Neutrophil (primary cell): ENCODE measurements around the gene LRP2BP.

Source experiments
- H3K27ac ChIP-seq: fragments of 200-600 bp; sonication (generic); 2 replicates; pipeline ENCODE4 v1.5.1; 2016; ENCODE audit warnings: mild to moderate bottlenecking, moderate library complexity
- H3K27me3 ChIP-seq: fragments of 200-600 bp; sonication (generic); 2 replicates; pipeline ENCODE4 v1.6.0; 2016; ENCODE audit warnings: mild to moderate bottlenecking
- H3K36me3 ChIP-seq: fragments of 200-600 bp; sonication (generic); 2 replicates; pipeline ENCODE4 v1.5.1; 2017
- H3K4me1 ChIP-seq, 2 experiments: fragments of 200-600 bp in 1 of 2; sonication (generic) in 1 of 2; 1 replicate in 1 of 2; 2 replicates in 1 of 2; pipeline versions ENCODE4 v1.5.1 to v1.6.1; 2013 to 2016; ENCODE audit warnings: low read depth in 1 of 2, low read length in 1 of 2, mild to moderate bottlenecking in 1 of 2, moderate library complexity in 1 of 2; ENCODE audit not compliant: control insufficient read depth in 1 of 2, insufficient read depth in 1 of 2
- H3K4me3 ChIP-seq, 2 experiments: fragments of 200-600 bp in 1 of 2; sonication (generic) in 1 of 2; 1 replicate in 1 of 2; 2 replicates in 1 of 2; pipeline ENCODE4 v1.5.1; 2013 to 2016; ENCODE audit warnings: low read depth in 1 of 2, low read length in 1 of 2, mild to moderate bottlenecking in 1 of 2, moderate library complexity in 1 of 2
- H3K9me3 ChIP-seq: fragments of 200-600 bp; sonication (generic); 2 replicates; pipeline ENCODE4 v1.5.1; 2016
- CTCF ChIP-seq: fragments of 200-600 bp; sonication (generic); IDR thresholded peaks from 2 replicates; pipeline ENCODE4 v1.5.1; 2016; ENCODE audit warnings: antibody characterized with exemption

Gene LRP2BP

GRCh38 chr4:185343726-185344581 lies 51.8 kb downstream of the LRP2BP start:
- H3K27ac ChIP-seq: no peak overlapping the region
- TF ChIP-seq CTCF: no peak
- no peaks in the 10 kb centered on the region for H3K36me3 ChIP-seq
- no peaks in the 10 kb centered on the region for H3K9me3 ChIP-seq
- peaks cover 30% of the 10 kb centered on the region for H3K27me3 ChIP-seq
- no peak overlapping the region for H3K4me3 ChIP-seq
- H3K4me1 ChIP-seq: no peaks in the 10 kb centered on the region

- TF ChIP-seq CTCF: no peak
- H3K27ac ChIP-seq: no peak overlapping the region
- no peaks in the 10 kb centered on the region for H3K36me3 ChIP-seq
Observed at GRCh38 chr4:185341841-185342240, 53.9 kb downstream of the LRP2BP start.

GRCh38 chr4:185341377-185341776 lies 54.3 kb downstream of the LRP2BP start:
- no peaks in the 10 kb centered on the region for H3K4me1 ChIP-seq
- TF ChIP-seq CTCF: no peak
- no peak overlapping the region for H3K27ac ChIP-seq
- H3K4me3 ChIP-seq: no peak overlapping the region
- no peaks in the 10 kb centered on the region for H3K36me3 ChIP-seq
- H3K27me3 ChIP-seq: peaks cover 34% of the 10 kb centered on the region
- H3K9me3 ChIP-seq: no peaks in the 10 kb centered on the region

More at GRCh38 chr4:185341841-185342240, 53.9 kb downstream of the LRP2BP start:
- no peaks in the 10 kb centered on the region for H3K4me1 ChIP-seq
- H3K27me3 ChIP-seq: peaks cover 34% of the 10 kb centered on the region
- H3K9me3 ChIP-seq: no peaks in the 10 kb centered on the region
- no peak overlapping the region for H3K4me3 ChIP-seq

- H3K4me1 ChIP-seq: no peaks in the 10 kb centered on the region
- H3K9me3 ChIP-seq: no peaks in the 10 kb centered on the region
- peaks cover 29% of the 10 kb centered on the region for H3K27me3 ChIP-seq
- H3K27ac ChIP-seq: no peak overlapping the region
- TF ChIP-seq CTCF: no peak
- no peak overlapping the region for H3K4me3 ChIP-seq
- no peaks in the 10 kb centered on the region for H3K36me3 ChIP-seq
Observed at GRCh38 chr4:185339941-185340340, 55.8 kb downstream of the LRP2BP start.

- no peak overlapping the region for H3K4me3 ChIP-seq
- no peak overlapping the region for H3K27ac ChIP-seq
- H3K4me1 ChIP-seq: no peaks in the 10 kb centered on the region
- peaks cover 12% of the 10 kb centered on the region for H3K27me3 ChIP-seq
- H3K9me3 ChIP-seq: no peaks in the 10 kb centered on the region
- H3K36me3 ChIP-seq: no peaks in the 10 kb centered on the region
- TF ChIP-seq CTCF: no peak
Observed at GRCh38 chr4:185335579-185335978, 60.1 kb downstream of the LRP2BP start.
